Measurements from ENCODE around the gene DYNC2H1.
"Not testable (repeated sequence)": the region's sequence is repeated elsewhere in the genome, so short reads cannot be mapped to it uniquely, and the experiment has no call there.

The DYNC2H1 gene

DNA sequence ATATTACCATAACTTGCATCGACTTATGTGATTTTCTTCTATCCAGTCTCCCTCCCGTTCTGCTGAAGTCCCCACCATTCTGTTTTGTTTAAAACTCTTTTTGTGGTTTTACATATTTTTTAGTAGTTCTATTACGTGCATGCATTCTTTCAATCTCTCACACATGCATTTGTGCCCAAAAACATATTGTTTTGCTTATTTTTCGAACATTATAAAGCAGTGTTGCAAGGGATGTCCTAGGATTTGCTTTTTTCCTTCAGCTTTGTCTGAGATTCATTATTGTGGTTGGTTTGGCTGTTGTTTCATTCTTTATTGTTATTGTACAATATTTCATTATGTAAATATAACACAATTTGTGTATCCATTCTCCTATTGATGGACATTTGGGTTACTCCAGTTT lies 235.7 kb downstream of the DYNC2H1 start:
- Histone ChIP-seq H3K9me3 (ENCODE audit: control insufficient read depth, insufficient read depth, low read length) (no peaks in the 10 kb centered on the region), H3K4me1 (ENCODE audit: insufficient read depth, low read length) (peaks cover 5% of the 10 kb centered on the region; the same call in 1 of the 2 replicates), H3K36me3 (ENCODE audit: insufficient read depth, low read length) (no peaks in the 10 kb centered on the region), H3K9ac (ENCODE audit: low read depth, low read length) (no peak overlapping the region)

DNA sequence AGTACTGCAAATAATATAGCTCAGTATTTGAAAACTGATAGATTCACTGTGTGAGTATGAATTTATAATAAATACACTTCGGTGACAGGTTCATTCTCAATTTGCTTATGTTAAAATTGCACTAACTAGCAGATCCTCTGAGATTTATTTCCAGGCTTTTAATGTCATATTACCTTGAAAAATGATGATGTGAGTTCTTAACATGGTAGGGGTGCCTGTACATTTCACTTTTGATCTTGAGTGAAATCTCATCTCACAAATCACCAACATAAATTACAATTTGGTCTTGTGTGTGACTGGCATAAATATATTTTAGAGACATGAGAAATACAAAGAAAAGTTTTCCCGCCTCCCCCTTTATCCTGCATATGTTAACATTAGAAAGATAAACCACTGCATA lies 240.4 kb downstream of the DYNC2H1 start:
- no peak overlapping the region for H3K9ac ChIP-seq (ENCODE audit: low read depth, low read length)
- H3K36me3 ChIP-seq (ENCODE audit: insufficient read depth, low read length): no peaks in the 10 kb centered on the region
- no peaks in the 10 kb centered on the region for H3K9me3 ChIP-seq (ENCODE audit: control insufficient read depth, insufficient read depth, low read length)
- 0 out of 2 replicates have a peak, but pooled peaks cover 3% of the 10 kb centered on the region for H3K4me1 ChIP-seq (ENCODE audit: insufficient read depth, low read length)

DNA sequence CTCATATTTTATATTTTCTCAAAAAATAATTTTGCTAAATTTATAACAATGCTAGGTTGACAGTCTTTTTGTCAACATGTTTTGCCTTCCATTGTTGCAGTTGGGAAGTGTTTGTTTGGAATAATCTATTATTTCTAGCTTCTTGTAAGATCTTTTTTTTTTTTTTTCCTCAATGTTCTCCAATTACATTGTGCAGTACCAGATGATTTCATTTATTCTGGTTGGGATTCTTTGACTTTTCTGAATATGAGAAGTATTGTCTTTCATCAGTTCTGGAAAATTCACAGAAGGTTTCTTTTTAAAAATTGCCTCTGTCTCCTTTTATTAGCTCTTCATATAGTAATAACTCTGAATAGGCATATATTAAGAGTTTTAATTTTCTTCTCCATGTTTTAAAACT lies 245.4 kb downstream of the DYNC2H1 start:
- Histone ChIP-seq H3K9ac (ENCODE audit: low read depth, low read length) (no peak overlapping the region), H3K4me1 (ENCODE audit: insufficient read depth, low read length) (peaks cover 4% of the 10 kb centered on the region; the same call in 1 of the 2 replicates), H3K36me3 (ENCODE audit: insufficient read depth, low read length) (no peaks in the 10 kb centered on the region), H3K9me3 (ENCODE audit: control insufficient read depth, insufficient read depth, low read length) (no peaks in the 10 kb centered on the region)

DNA sequence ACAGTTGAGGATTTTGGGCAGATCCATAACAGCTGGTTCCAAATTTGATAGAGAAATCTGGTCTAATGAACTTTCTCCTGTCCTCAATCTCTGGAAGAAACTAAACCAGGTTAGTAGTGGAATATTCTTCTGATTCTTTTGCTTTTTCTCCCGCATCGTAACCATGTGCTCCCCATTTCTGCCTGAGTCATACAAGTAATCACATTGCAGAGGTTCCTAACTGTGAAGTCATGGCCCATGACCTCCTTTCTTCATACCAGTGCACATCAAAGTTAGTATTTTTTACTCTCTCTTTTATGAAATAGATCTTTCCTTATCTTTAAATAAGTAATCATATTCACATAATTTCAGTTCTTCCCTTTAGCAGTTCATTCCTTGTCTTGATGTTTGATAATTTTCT lies 249.0 kb downstream of the DYNC2H1 start:
- Histone ChIP-seq H3K36me3 (ENCODE audit: insufficient read depth, low read length) (no peaks in the 10 kb centered on the region), H3K9me3 (ENCODE audit: control insufficient read depth, insufficient read depth, low read length) (no peaks in the 10 kb centered on the region), H3K4me1 (ENCODE audit: insufficient read depth, low read length) (peaks cover 4% of the 10 kb centered on the region; the same call in 1 of the 2 replicates), H3K9ac (ENCODE audit: low read depth, low read length) (no peak overlapping the region)

DNA sequence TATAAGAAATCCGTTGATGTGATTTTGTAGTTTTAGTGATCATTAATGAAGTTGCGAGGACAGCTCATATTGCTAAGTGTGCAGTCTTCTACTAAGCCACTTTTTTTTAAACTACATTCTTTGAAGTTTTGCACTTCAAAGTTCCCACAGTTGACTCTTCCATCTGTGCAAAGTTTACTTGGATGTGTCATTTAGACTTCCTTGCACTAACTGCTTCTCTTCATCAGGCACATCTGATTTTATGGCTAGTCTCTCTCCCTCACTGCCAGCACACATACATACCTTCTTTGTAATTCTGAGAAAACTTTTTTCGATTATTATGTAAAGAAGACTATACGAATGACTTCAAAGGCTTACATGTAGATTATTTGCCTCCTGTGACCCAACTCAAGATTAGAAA lies 250.0 kb downstream of the DYNC2H1 start:
- Histone ChIP-seq H3K9ac (ENCODE audit: low read depth, low read length) (no peak overlapping the region), H3K36me3 (ENCODE audit: insufficient read depth, low read length) (no peaks in the 10 kb centered on the region), H3K4me1 (ENCODE audit: insufficient read depth, low read length) (peaks cover 4% of the 10 kb centered on the region; the same call in 1 of the 2 replicates), H3K9me3 (ENCODE audit: control insufficient read depth, insufficient read depth, low read length) (no peaks in the 10 kb centered on the region)

DNA sequence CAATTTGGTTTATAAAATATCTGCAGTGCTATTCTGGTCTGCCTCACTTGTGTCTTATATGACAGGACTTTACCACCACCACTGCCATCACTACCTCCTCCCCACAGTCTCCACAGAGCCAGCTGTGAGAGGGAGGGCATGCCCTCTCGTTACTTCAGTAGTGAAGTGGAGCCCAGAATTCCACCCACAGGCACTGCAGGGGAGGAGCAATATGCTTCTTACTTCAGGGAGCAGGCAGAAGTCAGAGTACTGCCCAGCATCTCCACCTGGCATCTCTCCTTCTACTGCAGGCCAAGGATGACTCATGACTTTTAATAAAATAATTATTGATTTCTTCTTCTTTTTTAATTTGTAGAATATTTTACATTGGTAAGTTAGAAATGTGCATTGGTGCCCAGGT lies 255.5 kb downstream of the DYNC2H1 start:
- no peaks in the 10 kb centered on the region for H3K9me3 ChIP-seq (ENCODE audit: control insufficient read depth, insufficient read depth, low read length)
- H3K4me1 ChIP-seq (ENCODE audit: insufficient read depth, low read length): no peaks in the 10 kb centered on the region
- H3K36me3 ChIP-seq (ENCODE audit: insufficient read depth, low read length): no peaks in the 10 kb centered on the region
- no peak overlapping the region for H3K9ac ChIP-seq (ENCODE audit: low read depth, low read length)

DNA sequence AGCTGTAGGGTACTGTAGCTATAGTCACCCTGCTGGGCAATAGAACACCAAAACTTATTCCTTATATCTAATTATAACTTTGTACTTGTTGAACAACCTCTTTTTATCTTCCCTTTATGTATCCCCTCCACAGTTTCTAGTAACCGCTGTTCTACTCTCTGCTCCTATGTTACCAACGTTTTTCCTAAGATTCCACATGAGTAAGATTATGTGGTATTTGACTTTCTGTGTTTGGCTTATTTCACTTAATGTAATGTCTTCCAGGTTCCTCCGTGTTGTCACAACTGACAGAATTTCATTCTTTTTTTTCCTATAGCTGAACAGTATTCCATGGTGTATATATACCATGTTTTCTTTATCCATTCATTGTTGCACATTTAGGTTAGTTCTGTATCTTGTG lies 258.4 kb downstream of the DYNC2H1 start:
- Histone ChIP-seq H3K9ac (ENCODE audit: low read depth, low read length) (no peak overlapping the region), H3K9me3 (ENCODE audit: control insufficient read depth, insufficient read depth, low read length) (no peaks in the 10 kb centered on the region), H3K4me1 (ENCODE audit: insufficient read depth, low read length) (no peaks in the 10 kb centered on the region), H3K36me3 (ENCODE audit: insufficient read depth, low read length) (no peaks in the 10 kb centered on the region)

DNA sequence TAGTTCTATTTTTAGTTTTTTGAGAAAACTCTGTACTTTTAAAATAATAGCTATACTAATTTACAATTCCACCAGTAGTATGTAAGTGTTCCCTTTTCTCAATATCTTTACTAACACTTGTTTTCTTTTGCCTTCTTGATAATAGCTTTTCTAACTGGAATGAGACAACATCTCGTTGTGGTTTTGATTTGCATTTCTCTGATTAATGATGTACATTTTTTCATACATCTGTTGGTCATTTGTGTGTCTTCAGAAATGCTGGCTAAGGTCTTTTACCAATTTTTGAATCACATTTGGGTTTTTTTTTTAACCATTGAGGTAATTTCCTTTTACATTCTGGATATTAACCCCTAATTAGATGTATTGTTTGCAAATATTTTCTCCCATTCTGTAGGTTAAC lies 258.9 kb downstream of the DYNC2H1 start:
- Histone ChIP-seq H3K9me3 (ENCODE audit: control insufficient read depth, insufficient read depth, low read length) (no peaks in the 10 kb centered on the region), H3K9ac (ENCODE audit: low read depth, low read length) (no peak overlapping the region), H3K4me1 (ENCODE audit: insufficient read depth, low read length) (no peaks in the 10 kb centered on the region), H3K36me3 (ENCODE audit: insufficient read depth, low read length) (no peaks in the 10 kb centered on the region)

DNA sequence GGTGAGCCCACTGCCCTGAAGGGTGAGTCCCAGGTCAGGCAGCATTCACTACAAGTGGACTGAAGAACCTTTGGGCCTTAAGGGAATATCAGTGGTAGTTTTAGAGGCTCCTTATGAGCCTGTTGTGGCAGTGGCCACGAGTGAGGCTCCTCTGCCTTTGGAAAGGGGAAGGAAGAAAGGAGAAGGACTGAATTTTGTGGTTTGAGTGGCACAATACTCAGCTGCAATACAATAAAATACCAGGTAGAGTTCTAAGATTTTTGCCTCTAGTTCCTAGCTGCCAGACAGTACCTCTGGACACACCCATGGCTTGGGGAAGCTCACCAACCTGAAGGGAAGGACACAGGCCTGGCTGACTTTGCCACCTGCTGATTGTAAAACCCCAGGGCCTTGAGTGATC lies 260.9 kb downstream of the DYNC2H1 start:
- Histone ChIP-seq H3K9me3 (ENCODE audit: control insufficient read depth, insufficient read depth, low read length) (no peaks in the 10 kb centered on the region; the same call in 1 of the 2 replicates), H3K9ac (ENCODE audit: low read depth, low read length) (no peak overlapping the region), H3K4me1 (ENCODE audit: insufficient read depth, low read length) (no peaks in the 10 kb centered on the region), H3K36me3 (ENCODE audit: insufficient read depth, low read length) (no peaks in the 10 kb centered on the region)

DNA sequence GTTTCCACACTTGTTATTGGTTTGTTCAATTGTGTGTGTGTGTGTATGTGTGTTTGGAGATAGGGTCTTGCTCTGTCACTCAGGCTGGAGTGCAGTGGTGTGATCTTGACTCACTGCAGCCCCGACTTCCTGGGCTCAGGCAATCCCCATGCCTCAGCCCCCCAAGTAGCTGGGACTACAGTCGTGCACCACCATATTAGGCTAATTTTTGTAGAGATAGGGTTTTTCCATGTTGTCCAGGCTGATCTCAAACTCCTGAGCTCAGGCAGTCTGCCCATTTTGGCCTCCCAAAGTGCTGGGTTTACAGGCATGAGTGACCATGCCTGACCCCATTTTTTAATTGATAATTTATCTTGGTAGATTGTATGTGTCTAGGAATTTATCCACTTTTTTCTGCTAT lies 263.7 kb downstream of the DYNC2H1 start:
- Histone ChIP-seq H3K36me3 (ENCODE audit: insufficient read depth, low read length) (no peaks in the 10 kb centered on the region), H3K4me1 (ENCODE audit: insufficient read depth, low read length) (no peaks in the 10 kb centered on the region), H3K9me3 (ENCODE audit: control insufficient read depth, insufficient read depth, low read length) (no peaks in the 10 kb centered on the region; the same call in 1 of the 2 replicates), H3K9ac (ENCODE audit: low read depth, low read length) (no peak overlapping the region)

DNA sequence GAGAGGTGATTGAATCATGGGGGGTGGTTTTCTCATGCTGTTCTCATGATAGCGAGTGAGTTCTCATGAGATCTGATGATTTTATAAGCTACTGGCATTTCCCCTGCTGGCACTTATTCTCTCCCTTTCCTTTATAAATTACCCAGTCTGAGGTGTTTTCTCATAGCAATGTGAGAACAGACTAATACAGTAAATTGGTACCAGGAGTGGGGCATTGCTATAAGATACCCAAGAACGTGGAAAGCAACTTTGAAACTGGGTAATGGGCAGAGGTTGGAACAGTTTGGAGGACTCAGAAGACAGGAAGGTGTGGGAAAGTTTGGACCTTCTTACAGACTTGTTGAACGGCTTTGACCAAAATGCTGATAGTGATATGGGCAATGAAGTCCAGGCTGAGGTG lies 265.0 kb downstream of the DYNC2H1 start:
- H3K9me3 ChIP-seq (ENCODE audit: control insufficient read depth, insufficient read depth, low read length); H3K9ac ChIP-seq (ENCODE audit: low read depth, low read length); H3K4me1 ChIP-seq (ENCODE audit: insufficient read depth, low read length); H3K36me3 ChIP-seq (ENCODE audit: insufficient read depth, low read length): not testable (repeated sequence)

DNA sequence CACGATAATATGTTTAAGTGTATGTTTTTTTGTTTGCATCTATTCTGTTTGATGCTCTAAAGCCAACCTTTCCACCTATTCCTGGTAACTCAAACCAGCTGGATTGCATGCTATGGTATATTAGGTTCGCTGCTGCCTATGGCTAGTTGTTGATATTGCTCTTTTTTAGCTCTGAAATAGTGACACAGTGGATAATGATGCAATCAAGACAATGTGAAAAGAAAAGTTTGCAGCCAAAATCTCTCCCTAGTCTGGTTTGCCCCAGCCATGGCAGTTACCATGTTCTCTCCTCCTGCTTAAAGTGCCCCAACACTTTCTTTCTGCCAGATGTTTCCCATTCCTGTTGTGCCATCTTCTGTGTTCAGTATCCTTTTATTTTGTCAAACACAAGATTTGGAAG lies 269.7 kb downstream of the DYNC2H1 start:
- H3K4me1 ChIP-seq (ENCODE audit: insufficient read depth, low read length): 0 out of 2 replicates have a peak, but pooled peaks cover 4% of the 10 kb centered on the region
- H3K36me3 ChIP-seq (ENCODE audit: insufficient read depth, low read length): no peaks in the 10 kb centered on the region
- H3K9ac ChIP-seq (ENCODE audit: low read depth, low read length): no peak overlapping the region
- H3K9me3 ChIP-seq (ENCODE audit: control insufficient read depth, insufficient read depth, low read length): no peaks in the 10 kb centered on the region; the same call in 1 of the 2 replicates

DNA sequence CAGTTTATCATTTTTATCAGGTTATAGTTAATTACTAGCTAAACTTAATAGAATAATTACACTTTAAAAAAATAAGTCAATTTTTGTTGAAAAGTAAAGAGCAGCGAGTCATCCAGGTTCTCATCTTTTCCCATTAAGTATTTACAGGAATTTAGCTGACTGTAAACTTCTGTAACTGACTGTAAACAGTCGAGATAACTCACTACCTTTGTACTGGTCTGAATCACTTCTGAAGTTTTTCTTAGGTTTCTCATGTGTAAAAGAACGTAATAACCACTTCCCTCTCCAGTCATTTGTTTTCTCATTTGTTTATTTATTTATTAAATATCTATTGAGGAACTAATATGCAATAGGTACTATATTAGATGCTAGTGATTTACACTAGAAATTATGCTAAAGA lies 270.8 kb downstream of the DYNC2H1 start:
- no peak overlapping the region for H3K9ac ChIP-seq (ENCODE audit: low read depth, low read length)
- no peaks in the 10 kb centered on the region; the same call in 1 of the 2 replicates for H3K9me3 ChIP-seq (ENCODE audit: control insufficient read depth, insufficient read depth, low read length)
- H3K36me3 ChIP-seq (ENCODE audit: insufficient read depth, low read length): no peaks in the 10 kb centered on the region
- 0 out of 2 replicates have a peak, but pooled peaks cover 4% of the 10 kb centered on the region for H3K4me1 ChIP-seq (ENCODE audit: insufficient read depth, low read length)

DNA sequence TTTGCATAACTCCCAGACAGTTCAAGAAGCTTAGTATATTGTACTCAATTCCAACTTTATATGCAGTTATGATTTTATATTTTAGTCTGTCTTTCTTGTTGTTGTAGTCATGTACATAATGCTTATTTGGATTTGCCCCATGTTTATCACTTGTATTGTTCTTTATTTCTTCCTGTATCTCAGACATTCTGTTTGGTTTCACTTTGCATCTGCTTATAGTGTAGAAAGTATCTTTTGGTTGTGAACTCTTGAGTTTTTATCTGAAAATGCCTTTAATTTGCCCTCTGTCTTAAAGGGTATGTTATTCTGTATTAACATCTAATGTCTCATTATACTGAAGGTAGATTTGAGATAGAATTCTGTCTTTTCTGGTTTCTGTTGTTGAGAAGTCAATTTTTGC lies 275.4 kb downstream of the DYNC2H1 start:
- no peaks in the 10 kb centered on the region for H3K36me3 ChIP-seq (ENCODE audit: insufficient read depth, low read length)
- no peak overlapping the region for H3K9ac ChIP-seq (ENCODE audit: low read depth, low read length)
- H3K4me1 ChIP-seq (ENCODE audit: insufficient read depth, low read length): 0 out of 2 replicates have a peak, but pooled peaks cover 4% of the 10 kb centered on the region
- no peaks in the 10 kb centered on the region for H3K9me3 ChIP-seq (ENCODE audit: control insufficient read depth, insufficient read depth, low read length)

DNA sequence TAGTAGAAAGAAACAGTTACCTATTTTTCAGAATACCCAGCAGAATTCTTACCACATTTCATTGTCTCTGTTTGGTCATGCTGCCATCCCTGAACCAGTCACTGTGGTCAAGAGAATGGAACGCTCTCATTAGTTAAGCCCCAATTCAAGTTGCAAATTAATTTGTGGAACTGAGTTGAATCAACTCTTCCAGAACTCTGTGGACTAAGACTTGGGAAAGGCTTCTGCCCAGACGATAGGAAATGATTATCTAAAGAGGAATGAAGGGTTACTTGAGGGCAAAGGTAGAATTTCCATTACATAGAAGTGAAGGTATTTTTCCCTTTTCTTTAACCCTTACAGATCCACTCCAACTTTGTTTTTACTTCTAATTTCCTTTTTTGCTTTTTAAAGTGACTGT lies 286.4 kb downstream of the DYNC2H1 start:
- Histone ChIP-seq H3K9me3 (ENCODE audit: control insufficient read depth, insufficient read depth, low read length) (no peaks in the 10 kb centered on the region; the same call in 1 of the 2 replicates), H3K4me1 (ENCODE audit: insufficient read depth, low read length) (peaks cover 5% of the 10 kb centered on the region), H3K9ac (ENCODE audit: low read depth, low read length) (no peak overlapping the region), H3K36me3 (ENCODE audit: insufficient read depth, low read length) (no peaks in the 10 kb centered on the region)

DNA sequence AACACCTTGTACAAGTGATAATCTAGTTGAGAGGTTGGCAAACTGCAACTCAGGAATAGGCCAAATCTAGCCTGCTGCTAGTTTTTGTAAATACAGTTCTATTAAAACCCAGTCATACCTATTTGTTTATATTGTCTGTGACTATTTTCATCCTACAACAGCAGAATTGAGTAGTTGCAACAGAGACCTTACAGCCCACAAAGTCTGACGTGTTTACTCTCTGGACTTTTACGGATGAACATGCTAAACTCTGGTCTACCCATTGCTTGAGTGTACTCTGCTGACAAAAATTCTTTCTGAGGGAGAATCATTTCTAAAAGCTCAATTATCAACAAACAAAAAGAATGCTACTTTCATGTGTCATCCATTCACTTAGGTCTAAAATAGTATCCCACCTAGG lies 287.0 kb downstream of the DYNC2H1 start:
- H3K9me3 ChIP-seq (ENCODE audit: control insufficient read depth, insufficient read depth, low read length): no peaks in the 10 kb centered on the region; the same call in 1 of the 2 replicates
- no peak overlapping the region for H3K9ac ChIP-seq (ENCODE audit: low read depth, low read length)
- no peaks in the 10 kb centered on the region for H3K36me3 ChIP-seq (ENCODE audit: insufficient read depth, low read length)
- peaks cover 5% of the 10 kb centered on the region for H3K4me1 ChIP-seq (ENCODE audit: insufficient read depth, low read length)

All from ES-I3 (cell line).